Measurements from ENCODE around the gene ALG11. TPM values are rescaled to one million over a fixed set of nuclear protein-coding genes. Genes with fewer than 3 reads are reported as not detected.

Gene ALG11
- total and polyA plus RNA-seq, 2 donors (not counting 1 experiment from before 2014, with no cell fraction given) = 3.2 to 38.8 TPM

- no peak overlapping the region for H2AFZ ChIP-seq (ENCODE audit: insufficient read depth, low read depth, low read length, poor library complexity, severe bottlenecking)
- 49% methylated on average over 4 of the region's 9 CpGs for WGBS (ENCODE audit: insufficient coverage)
- ATAC-seq (ENCODE audit: low read depth) (no peak), DNase-seq (no peak)
- H3K4me1 Mint-ChIP-seq = no peaks in the 10 kb centered on the region
- no peaks in the 10 kb centered on the region for H3K79me2 ChIP-seq (ENCODE audit: control insufficient read depth, insufficient read depth, low read length)
- H3K4me1 ChIP-seq (ENCODE audit: control insufficient read depth in 2 of 2, insufficient read depth in 2 of 2, low read length in 2 of 2) = no peaks in the 10 kb centered on the region
- no peak overlapping the region for H3K27ac ChIP-seq (ENCODE audit: low read length in 2 of 2)
- H3K9me3 ChIP-seq (ENCODE audit: control extremely low read depth in 1 of 3, control insufficient read depth in 2 of 3, insufficient read depth in 1 of 3, low read length in 2 of 3) = no peaks in the 10 kb centered on the region
- no peak overlapping the region for H3K27ac Mint-ChIP-seq
- TF ChIP-seq CTCF (IDR thresholded peaks at IDR 0.05) = no peak
- no peak for TF ChIP-seq EZH2 (IDR thresholded peaks at IDR 0.05; ENCODE audit: borderline replicate concordance, insufficient read depth, low read depth, low read length, poor library complexity, severe bottlenecking)
- H3K36me3 ChIP-seq (replicated peaks in 1 of 2; ENCODE audit: control extremely low read depth in 1 of 2, control insufficient read depth in 1 of 2, extremely low read depth in 1 of 2, insufficient read depth in 2 of 2, low read length in 1 of 2) = no peaks in the 10 kb centered on the region
- intact Hi-C loops (cut with micrococcal nuclease) = no loop called here
- H3K4me3 Mint-ChIP-seq = no peak overlapping the region
- H3K27me3 ChIP-seq (replicated peaks in 1 of 4; ENCODE audit: control extremely low read depth in 1 of 4, control insufficient read depth in 3 of 4, insufficient read depth in 4 of 4, low read length in 3 of 4) = peaks cover 0 to 24% (median 2%) of the 10 kb centered on the region in 4 experiments
- POLR2A ChIA-PET = no interaction called here
- H3K9me3 Mint-ChIP-seq (ENCODE audit: insufficient read depth) = no peaks in the 10 kb centered on the region
- no peaks in the 10 kb centered on the region for H4K20me1 ChIP-seq (ENCODE audit: control insufficient read depth, insufficient read depth, low read length, poor library complexity, severe bottlenecking)
- CTCF ChIA-PET = no interaction called here
- peaks cover 34% of the 10 kb centered on the region for H3K27me3 Mint-ChIP-seq
- no peak overlapping the region for H3K4me2 ChIP-seq (replicated peaks; ENCODE audit: low read depth, low read length, poor library complexity, severe bottlenecking)
- no peak overlapping the region for H3K9ac ChIP-seq (ENCODE audit: low read length)
- H3K4me3 ChIP-seq (ENCODE audit: control extremely low read depth in 1 of 5, extremely low read depth in 1 of 5, insufficient read depth in 1 of 5, low read depth in 2 of 5, low read length in 4 of 5) = no peak overlapping the region
These were observed 16.3 kb upstream of the ALG11 start for GRCh38 chr13:51995677-51996551.

- Histone ChIP-seq H3K27me3 (replicated peaks in 1 of 4; ENCODE audit: control extremely low read depth in 1 of 4, control insufficient read depth in 3 of 4, insufficient read depth in 4 of 4, low read length in 3 of 4) (peaks cover 0 to 24% (median 2%) of the 10 kb centered on the region in 4 experiments), H3K4me1 (ENCODE audit: control insufficient read depth in 2 of 2, insufficient read depth in 2 of 2, low read length in 2 of 2) (no peaks in the 10 kb centered on the region), H3K4me2 (replicated peaks; ENCODE audit: low read depth, low read length, poor library complexity, severe bottlenecking) (no peak overlapping the region), H2AFZ (ENCODE audit: insufficient read depth, low read depth, low read length, poor library complexity, severe bottlenecking) (no peak overlapping the region), H3K36me3 (replicated peaks in 1 of 2; ENCODE audit: control extremely low read depth in 1 of 2, control insufficient read depth in 1 of 2, extremely low read depth in 1 of 2, insufficient read depth in 2 of 2, low read length in 1 of 2) (no peaks in the 10 kb centered on the region), H4K20me1 (ENCODE audit: control insufficient read depth, insufficient read depth, low read length, poor library complexity, severe bottlenecking) (no peaks in the 10 kb centered on the region), H3K27ac (ENCODE audit: low read length in 2 of 2) (no peak overlapping the region), H3K9me3 (ENCODE audit: control extremely low read depth in 1 of 3, control insufficient read depth in 2 of 3, insufficient read depth in 1 of 3, low read length in 2 of 3) (no peaks in the 10 kb centered on the region), H3K79me2 (ENCODE audit: control insufficient read depth, insufficient read depth, low read length) (no peaks in the 10 kb centered on the region), H3K4me3 (ENCODE audit: control extremely low read depth in 1 of 5, extremely low read depth in 1 of 5, insufficient read depth in 1 of 5, low read depth in 2 of 5, low read length in 4 of 5) (no peak overlapping the region), H3K9ac (ENCODE audit: low read length) (no peak overlapping the region)
- no peak overlapping the region for H3K4me3 Mint-ChIP-seq
- H3K9me3 Mint-ChIP-seq (ENCODE audit: insufficient read depth) = no peaks in the 10 kb centered on the region
- ATAC-seq (ENCODE audit: low read depth) (no peak), DNase-seq (no peak)
- 60% methylated on average over 1 of the region's 4 CpGs for WGBS (ENCODE audit: insufficient coverage)
- ChIA-PET CTCF (no interaction called here), POLR2A (no interaction called here)
- H3K4me1 Mint-ChIP-seq = no peaks in the 10 kb centered on the region
- TF ChIP-seq EZH2 (IDR thresholded peaks at IDR 0.05; ENCODE audit: borderline replicate concordance, insufficient read depth, low read depth, low read length, poor library complexity, severe bottlenecking) (no peak), CTCF (IDR thresholded peaks at IDR 0.05) (no peak)
- H3K27me3 Mint-ChIP-seq = peaks cover 39% of the 10 kb centered on the region
- no peak overlapping the region for H3K27ac Mint-ChIP-seq
- intact Hi-C loops (cut with micrococcal nuclease) = no loop called here
These were observed 15.6 kb upstream of the ALG11 start for GRCh38 chr13:51996641-51997040.
